ENCODE data around the gene CPNE4.

CPNE4 gene

DNA sequence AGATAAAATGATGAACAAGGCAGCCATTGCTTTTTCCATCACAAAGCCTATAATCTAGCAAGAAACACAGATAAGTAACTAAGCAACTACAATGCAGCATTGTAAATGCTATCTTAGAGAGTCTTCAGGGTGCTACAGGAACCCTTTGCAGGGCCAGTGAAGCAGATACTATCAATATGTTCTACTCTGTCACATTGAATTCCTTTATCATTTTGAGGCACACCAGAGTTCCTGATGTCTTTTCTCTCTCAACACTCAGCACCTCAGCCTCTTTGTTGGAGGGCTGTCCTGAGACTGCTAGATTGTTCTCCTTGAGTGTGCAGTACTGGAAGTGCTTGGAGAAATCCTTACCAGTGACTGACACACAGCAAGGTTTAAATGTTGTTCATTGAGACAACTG is 424.6 kb downstream of the CPNE4 start:
- H3K4me3 ChIP-seq (IDR thresholded peaks at IDR 0.05; ENCODE audit: insufficient read depth, low read depth, low read length), result no peak overlapping the region
- no peaks in the 10 kb centered on the region for H3K27me3 ChIP-seq (ENCODE audit: insufficient read depth, low read depth)
- no peaks in the 10 kb centered on the region for H3K79me2 ChIP-seq (ENCODE audit: insufficient read depth, low read depth)
- no peak overlapping the region for H3K27ac ChIP-seq
- H4K20me1 ChIP-seq (ENCODE audit: insufficient read depth), result no peaks in the 10 kb centered on the region
- no peak overlapping the region for H3K9ac ChIP-seq
- no peak overlapping the region for H2AFZ ChIP-seq (ENCODE audit: low read depth)
- H3K4me1 ChIP-seq (ENCODE audit: low read depth, poor library complexity, severe bottlenecking), result no peaks in the 10 kb centered on the region
- TF ChIP-seq, protein P1, sequence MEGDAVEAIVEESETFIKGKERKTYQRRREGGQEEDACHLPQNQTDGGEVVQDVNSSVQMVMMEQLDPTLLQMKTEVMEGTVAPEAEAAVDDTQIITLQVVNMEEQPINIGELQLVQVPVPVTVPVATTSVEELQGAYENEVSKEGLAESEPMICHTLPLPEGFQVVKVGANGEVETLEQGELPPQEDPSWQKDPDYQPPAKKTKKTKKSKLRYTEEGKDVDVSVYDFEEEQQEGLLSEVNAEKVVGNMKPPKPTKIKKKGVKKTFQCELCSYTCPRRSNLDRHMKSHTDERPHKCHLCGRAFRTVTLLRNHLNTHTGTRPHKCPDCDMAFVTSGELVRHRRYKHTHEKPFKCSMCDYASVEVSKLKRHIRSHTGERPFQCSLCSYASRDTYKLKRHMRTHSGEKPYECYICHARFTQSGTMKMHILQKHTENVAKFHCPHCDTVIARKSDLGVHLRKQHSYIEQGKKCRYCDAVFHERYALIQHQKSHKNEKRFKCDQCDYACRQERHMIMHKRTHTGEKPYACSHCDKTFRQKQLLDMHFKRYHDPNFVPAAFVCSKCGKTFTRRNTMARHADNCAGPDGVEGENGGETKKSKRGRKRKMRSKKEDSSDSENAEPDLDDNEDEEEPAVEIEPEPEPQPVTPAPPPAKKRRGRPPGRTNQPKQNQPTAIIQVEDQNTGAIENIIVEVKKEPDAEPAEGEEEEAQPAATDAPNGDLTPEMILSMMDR (conservative IDR thresholded peaks at IDR 0.05; ENCODE audit: low read depth, low read length), result no peak
- no peak overlapping the region for H3K4me2 ChIP-seq
- no peaks in the 10 kb centered on the region for H3K36me3 ChIP-seq (ENCODE audit: insufficient read depth)

DNA sequence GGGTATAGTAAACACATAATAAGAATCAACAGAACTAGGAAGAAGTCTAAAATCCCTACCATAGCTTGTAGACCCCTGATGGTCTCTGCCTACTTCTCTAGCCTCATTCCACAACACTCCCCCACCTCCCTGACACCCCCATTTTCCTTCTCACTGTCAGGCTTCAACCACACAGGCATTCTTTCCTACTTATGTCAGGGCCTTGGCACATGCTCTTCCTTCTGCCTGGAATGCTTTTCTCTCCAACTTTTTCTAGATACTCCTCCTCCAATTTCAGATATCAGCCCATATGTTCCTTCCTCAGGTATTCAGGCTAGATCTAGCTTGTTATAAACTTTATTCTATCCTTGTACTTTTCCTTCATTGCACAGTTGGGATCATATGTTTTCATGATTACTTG is 426.1 kb downstream of the CPNE4 start:
- Histone ChIP-seq H3K27ac (no peak overlapping the region), H3K4me1 (ENCODE audit: low read depth, poor library complexity, severe bottlenecking) (no peaks in the 10 kb centered on the region)
- TF ChIP-seq, protein P1 (conservative IDR thresholded peaks at IDR 0.05; ENCODE audit: low read depth, low read length), result no peak

DNA sequence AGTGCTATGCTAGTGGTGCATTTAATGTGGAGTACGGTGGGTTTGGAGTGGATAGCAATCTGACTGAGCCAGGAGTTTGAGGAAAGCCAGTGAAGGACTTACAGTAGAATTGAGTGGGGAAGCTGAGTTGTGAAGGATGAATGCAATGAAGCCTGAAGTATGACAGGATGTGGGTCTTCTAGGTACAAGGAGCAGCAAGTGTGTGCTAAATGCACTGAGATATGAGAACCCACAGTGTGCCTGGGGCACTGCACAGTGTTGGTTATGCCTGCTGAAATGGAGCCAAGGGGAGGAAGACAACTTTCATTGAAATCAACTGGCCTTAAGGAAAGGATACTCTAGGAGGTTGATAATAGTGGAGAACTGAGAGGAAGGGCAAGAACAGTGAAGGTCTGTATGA is 426.5 kb downstream of the CPNE4 start:
- H3K4me2 ChIP-seq, result no peak overlapping the region
- H3K36me3 ChIP-seq (ENCODE audit: insufficient read depth), result no peaks in the 10 kb centered on the region
- no peak overlapping the region for H3K9ac ChIP-seq
- no peaks in the 10 kb centered on the region for H3K27me3 ChIP-seq (ENCODE audit: insufficient read depth, low read depth)
- no peak overlapping the region for H3K27ac ChIP-seq
- no peaks in the 10 kb centered on the region for H3K79me2 ChIP-seq (ENCODE audit: insufficient read depth, low read depth)
- no peak overlapping the region for H3K4me3 ChIP-seq (IDR thresholded peaks at IDR 0.05; ENCODE audit: insufficient read depth, low read depth, low read length)
- TF ChIP-seq, protein P1 (conservative IDR thresholded peaks at IDR 0.05; ENCODE audit: low read depth, low read length), result no peak
- no peaks in the 10 kb centered on the region for H4K20me1 ChIP-seq (ENCODE audit: insufficient read depth)
- no peak overlapping the region for H2AFZ ChIP-seq (ENCODE audit: low read depth)
- H3K4me1 ChIP-seq (ENCODE audit: low read depth, poor library complexity, severe bottlenecking), result no peaks in the 10 kb centered on the region

More for the DNA sequence above, 426.1 kb downstream of the CPNE4 start:
- Histone ChIP-seq H4K20me1 (ENCODE audit: insufficient read depth) (no peaks in the 10 kb centered on the region), H3K9ac (no peak overlapping the region), H3K27me3 (ENCODE audit: insufficient read depth, low read depth) (no peaks in the 10 kb centered on the region), H2AFZ (ENCODE audit: low read depth) (no peak overlapping the region), H3K79me2 (ENCODE audit: insufficient read depth, low read depth) (no peaks in the 10 kb centered on the region), H3K36me3 (ENCODE audit: insufficient read depth) (no peaks in the 10 kb centered on the region), H3K4me2 (no peak overlapping the region), H3K4me3 (IDR thresholded peaks at IDR 0.05; ENCODE audit: insufficient read depth, low read depth, low read length) (no peak overlapping the region)

DNA sequence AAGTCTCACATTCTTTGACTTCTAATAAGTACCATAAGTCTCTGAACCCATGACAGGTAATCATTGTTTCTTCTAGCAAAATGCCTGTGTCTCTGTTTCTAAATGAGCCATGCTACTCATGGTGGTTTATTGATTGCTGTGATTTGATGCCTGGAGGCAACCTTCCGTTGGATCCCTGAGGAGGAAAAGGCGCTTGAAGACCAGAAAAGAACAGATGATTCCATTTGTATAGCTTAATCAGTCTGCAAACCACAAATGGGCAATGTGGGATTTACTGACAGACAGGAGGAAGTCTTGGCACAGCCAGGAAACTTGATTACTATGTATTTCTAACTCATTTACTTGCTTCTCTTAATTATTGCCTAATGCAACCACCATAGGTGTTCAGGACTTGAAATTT is 428.9 kb downstream of the CPNE4 start:
- Histone ChIP-seq H2AFZ (ENCODE audit: low read depth) (no peak overlapping the region), H3K4me1 (ENCODE audit: low read depth, poor library complexity, severe bottlenecking) (no peaks in the 10 kb centered on the region), H3K4me3 (IDR thresholded peaks at IDR 0.05; ENCODE audit: insufficient read depth, low read depth, low read length) (no peak overlapping the region), H3K36me3 (ENCODE audit: insufficient read depth) (no peaks in the 10 kb centered on the region), H3K9ac (no peak overlapping the region), H3K79me2 (ENCODE audit: insufficient read depth, low read depth) (no peaks in the 10 kb centered on the region), H3K27ac (no peak overlapping the region), H3K4me2 (no peak overlapping the region), H4K20me1 (ENCODE audit: insufficient read depth) (no peaks in the 10 kb centered on the region), H3K27me3 (ENCODE audit: insufficient read depth, low read depth) (no peaks in the 10 kb centered on the region)
- TF ChIP-seq, protein P1 (conservative IDR thresholded peaks at IDR 0.05; ENCODE audit: low read depth, low read length), result no peak

Data from KMS-11 (cell line).